ENCODE data around the gene DUSP6. TPM values are rescaled to one million over a fixed set of nuclear protein-coding genes. Genes with fewer than 3 reads are reported as not detected.

DUSP6 gene
- total and polyA plus RNA-seq, 2 of the 13 experiments (the other 11 are each of a cell fraction or from before 2014, with no cell fraction given), result 40.9 to 161 TPM

- TF ChIP-seq ZZZ3 (CRISPR knock-in tag; IDR thresholded peaks at IDR 0.05; ENCODE audit: borderline replicate concordance) (no peak), DNMT3B (CRISPR knock-in tag; conservative IDR thresholded peaks at IDR 0.05) (no peak), ZNF264 (CRISPR knock-in tag; IDR thresholded peaks at IDR 0.05) (0 out of 2 replicates have a peak, but pooled peaks have one; percentile 21), ARID5B (CRISPR knock-in tag; IDR thresholded peaks at IDR 0.05) (peak; percentile 36; the same call in 1 of the 2 replicates), CEBPB (IDR thresholded peaks at IDR 0.05; ENCODE audit: borderline replicate concordance, low read depth, low read length) (peak; percentile 95), TARDBP (CRISPR knock-in tag; IDR thresholded peaks at IDR 0.05) (peak; percentile 39; the same call in 1 of the 2 replicates), TEAD3 (CRISPR knock-in tag; optimal IDR thresholded peaks at IDR 0.05; ENCODE audit: borderline replicate concordance) (peak; percentile 40), SALL1 (CRISPR knock-in tag; IDR thresholded peaks at IDR 0.05) (0 out of 2 replicates have a peak, but pooled peaks have one; percentile 15), SOX13 (IDR thresholded peaks at IDR 0.05) (no peak), SOX13 (CRISPR knock-in tag; conservative IDR thresholded peaks at IDR 0.05 in 1 of 2, IDR thresholded peaks at IDR 0.05 in 1 of 2) (peak in 1 of 2 experiments; percentile 24; a peak in 1 of 4 replicates), HNF4A (CRISPR knock-in tag; IDR thresholded peaks at IDR 0.05) (peak; percentile 57; the same call in 1 of the 2 replicates), SMC3 (IDR thresholded peaks at IDR 0.05; ENCODE audit: low read length) (peak; percentile 30; the same call in 1 of the 2 replicates), FOSL2 (CRISPR knock-in tag; IDR thresholded peaks at IDR 0.05) (peak; percentile 21; the same call in 1 of the 2 replicates)
Observed at GRCh38 chr12:89359615-89360014, 7.3 kb upstream of the DUSP6 start (continued).
